ENCODE results near the gene FARS2. TPM values are rescaled to one million over a fixed set of nuclear protein-coding genes. Genes with fewer than 3 reads are reported as not detected.

FARS2 gene
- total and polyA plus RNA-seq, 9 of the 15 experiments (the other 6 are each of a cell fraction or from before 2014, with no cell fraction given), result 16.5 to 62.2 (median 27.0) TPM

DNA sequence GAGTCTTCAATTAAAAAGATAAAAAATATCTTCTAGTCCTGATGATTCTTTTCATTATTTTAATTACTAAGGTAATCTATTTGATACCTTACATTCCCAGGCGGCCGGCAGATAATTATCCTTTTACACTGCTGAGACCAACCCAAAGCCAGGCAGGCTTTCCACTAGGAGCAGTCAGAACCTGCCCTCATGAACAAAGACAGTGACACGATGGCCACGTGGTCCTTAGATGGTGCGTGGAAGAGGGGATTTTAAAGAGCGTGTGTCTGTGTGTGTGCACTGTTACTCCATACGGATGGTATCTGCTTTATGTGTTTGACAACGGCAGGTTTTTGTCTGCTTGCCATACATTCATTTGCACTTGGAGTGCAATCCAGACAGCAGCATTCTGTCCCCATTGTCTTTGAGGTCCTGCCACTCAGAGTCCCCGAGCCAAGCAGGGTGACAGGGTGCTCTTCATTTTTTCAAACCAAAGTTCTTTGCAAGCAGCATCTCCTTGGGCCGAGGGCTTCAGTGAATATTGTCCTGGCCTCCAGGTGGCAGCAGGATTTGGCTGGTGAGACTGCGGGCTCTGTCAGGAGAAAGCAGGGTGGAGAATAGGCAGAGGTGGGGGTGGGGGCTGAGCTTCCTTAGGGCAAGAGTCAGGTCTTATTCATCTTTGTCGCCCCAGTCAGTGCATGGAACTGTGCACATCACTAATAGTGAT lies 484.9 kb downstream of the FARS2 start:
- 35% methylated on average over 12 of the region's 12 CpGs for WGBS (ENCODE audit: insufficient coverage, low coverage, missing lambda C conversion rate)
- Histone ChIP-seq H3K9me1 (ENCODE audit: control insufficient read depth, insufficient read depth, low read length) (no peaks in the 10 kb centered on the region), H3K79me2 (ENCODE audit: control insufficient read depth, insufficient read depth, low read length) (no peaks in the 10 kb centered on the region), H3K4me2 (ENCODE audit: insufficient read depth, low read length) (no peak overlapping the region), H4K20me1 (replicated peaks; ENCODE audit: control insufficient read depth, insufficient read depth, low read length) (peaks cover 9% of the 10 kb centered on the region; the same call in 1 of the 2 replicates), H3K27me3 (ENCODE audit: control insufficient read depth in 2 of 2, insufficient read depth in 2 of 2, low read length in 2 of 2) (peaks cover 0 to 19% of the 10 kb centered on the region in 2 experiments; a peak in 1 of 5 replicates), H3K4me1 (replicated peaks in 1 of 2; ENCODE audit: control insufficient read depth in 2 of 2, insufficient read depth in 2 of 2, low read length in 2 of 2) (no peaks in the 10 kb centered on the region), H3K4me3 (no peak overlapping the region), H3K9ac (ENCODE audit: insufficient read depth in 1 of 2, low read depth in 2 of 2, low read length in 2 of 2) (no peak overlapping the region), H3K9me3 (replicated peaks; ENCODE audit: control insufficient read depth, insufficient read depth, low read depth, low read length) (no peaks in the 10 kb centered on the region), H2AFZ (ENCODE audit: low read depth, low read length) (no peak overlapping the region), H3K36me3 (ENCODE audit: control insufficient read depth, insufficient read depth, low read length) (no peaks in the 10 kb centered on the region), H3K27ac (ENCODE audit: extremely low read depth, low read depth, low read length) (no peak overlapping the region)
- ChIA-PET CTCF (ENCODE audit: low intra/inter-chr PET ratio) (no interaction called here), POLR2A (interaction anchor here (1.8 kb wide), 1 partner anchor 10 kb away, joined by 5 read pairs; no protein-coding TSS in a partner anchor)
- no peak for FAIRE-seq
- BruUV-seq (replicated peaks), result no TSS peak
- peak; percentile 85 for ATAC-seq
- in situ Hi-C loops (cut with MboI), result no loop called here
- TF ChIP-seq RAD21 (CRISPR knock-in tag; conservative IDR thresholded peaks at IDR 0.05 in 1 of 2, IDR thresholded peaks at IDR 0.05 in 1 of 2), result peak in 1 of 2 experiments; percentile 34; a peak in 1 of 4 replicates
- TF ChIP-seq TRIM25 (IDR thresholded peaks at IDR 0.05; ENCODE audit: borderline replicate concordance), result no peak
- TF ChIP-seq, protein P1, sequence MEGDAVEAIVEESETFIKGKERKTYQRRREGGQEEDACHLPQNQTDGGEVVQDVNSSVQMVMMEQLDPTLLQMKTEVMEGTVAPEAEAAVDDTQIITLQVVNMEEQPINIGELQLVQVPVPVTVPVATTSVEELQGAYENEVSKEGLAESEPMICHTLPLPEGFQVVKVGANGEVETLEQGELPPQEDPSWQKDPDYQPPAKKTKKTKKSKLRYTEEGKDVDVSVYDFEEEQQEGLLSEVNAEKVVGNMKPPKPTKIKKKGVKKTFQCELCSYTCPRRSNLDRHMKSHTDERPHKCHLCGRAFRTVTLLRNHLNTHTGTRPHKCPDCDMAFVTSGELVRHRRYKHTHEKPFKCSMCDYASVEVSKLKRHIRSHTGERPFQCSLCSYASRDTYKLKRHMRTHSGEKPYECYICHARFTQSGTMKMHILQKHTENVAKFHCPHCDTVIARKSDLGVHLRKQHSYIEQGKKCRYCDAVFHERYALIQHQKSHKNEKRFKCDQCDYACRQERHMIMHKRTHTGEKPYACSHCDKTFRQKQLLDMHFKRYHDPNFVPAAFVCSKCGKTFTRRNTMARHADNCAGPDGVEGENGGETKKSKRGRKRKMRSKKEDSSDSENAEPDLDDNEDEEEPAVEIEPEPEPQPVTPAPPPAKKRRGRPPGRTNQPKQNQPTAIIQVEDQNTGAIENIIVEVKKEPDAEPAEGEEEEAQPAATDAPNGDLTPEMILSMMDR (IDR thresholded peaks at IDR 0.05 in 2 of 3, conservative IDR thresholded peaks at IDR 0.05 in 1 of 3; ENCODE audit: insufficient read depth in 2 of 3, low read depth in 1 of 3, low read length in 3 of 3), result peak; percentile 47 to 58 (median 55); a peak in 4 of 6 replicates
- peak in 2 of 4 experiments; percentile 28 to 41 for DNase-seq (ENCODE audit: extremely low read depth in 1 of 4, low spot score in 3 of 4)
- intact Hi-C loops (cut with micrococcal nuclease), result no loop called here
